WTC11 (cell line): ENCODE measurements around the gene HECW1.
"Not testable (repeated sequence)": the region's sequence is repeated elsewhere in the genome, so short reads cannot be mapped to it uniquely, and the experiment has no call there.

Experiments used
- ATF1 ChIP-seq: sonication (generic); formaldehyde crosslinking; IDR thresholded peaks from 2 replicates; pipeline ENCODE4 v1.8.1; 2023; ENCODE audit warnings: mild to moderate bottlenecking, moderate library complexity, missing genetic modification reagents
- ATF2 ChIP-seq: sonication (generic); formaldehyde crosslinking; IDR thresholded peaks from 2 replicates; pipeline ENCODE4 v1.8.1; 2022; ENCODE audit warnings: low read depth, missing genetic modification reagents, borderline replicate concordance
- CREB1 ChIP-seq: sonication (generic); formaldehyde crosslinking; IDR thresholded peaks from 2 replicates; pipeline ENCODE4 v1.8.0; 2023; ENCODE audit warnings: mild to moderate bottlenecking, missing genetic modification reagents
- CTCF ChIP-seq: fragments of 200-600 bp; IDR thresholded peaks from 2 replicates; pipeline ENCODE4 v1.8.0; 2022; ENCODE audit warnings: antibody characterized with exemption
- E2F5 ChIP-seq: sonication (generic); formaldehyde crosslinking; IDR thresholded peaks from 2 replicates; pipeline ENCODE4 v1.8.1; 2022; ENCODE audit warnings: mild to moderate bottlenecking, moderate library complexity, missing genetic modification reagents
- FOXK1 ChIP-seq: sonication (generic); formaldehyde crosslinking; IDR thresholded peaks from 2 replicates; pipeline ENCODE4 v1.8.0; 2022; ENCODE audit warnings: mild to moderate bottlenecking, moderate library complexity, missing genetic modification reagents
- MAX ChIP-seq: sonication (generic); formaldehyde crosslinking; IDR thresholded peaks from 2 replicates; pipeline ENCODE4 v1.8.0; 2022; ENCODE audit warnings: mild to moderate bottlenecking, missing genetic modification reagents
- NFE2L1 ChIP-seq: sonication (generic); formaldehyde crosslinking; IDR thresholded peaks from 2 replicates; pipeline ENCODE4 v1.8.1; 2023; ENCODE audit warnings: missing genetic modification reagents
- RELA ChIP-seq: sonication (generic); formaldehyde crosslinking; IDR thresholded peaks from 2 replicates; pipeline ENCODE4 v1.8.1; 2022; ENCODE audit warnings: missing genetic modification reagents, mild to moderate bottlenecking, borderline replicate concordance
- TCF7 ChIP-seq: sonication (generic); formaldehyde crosslinking; IDR thresholded peaks from 2 replicates; pipeline ENCODE4 v1.8.0; 2022; ENCODE audit warnings: mild to moderate bottlenecking, low read depth, missing genetic modification reagents, moderate library complexity
- TEAD1 ChIP-seq: sonication (generic); formaldehyde crosslinking; IDR thresholded peaks from 2 replicates; pipeline ENCODE4 v1.8.0; 2022; ENCODE audit warnings: mild to moderate bottlenecking, missing genetic modification reagents
- TEAD4 ChIP-seq: sonication (generic); formaldehyde crosslinking; IDR thresholded peaks from 2 replicates; pipeline ENCODE4 v1.8.0; 2022; ENCODE audit warnings: mild to moderate bottlenecking, missing genetic modification reagents
- ZNF416 ChIP-seq: fragments of 250-450 bp; sonication (Bioruptor Pico); IDR thresholded peaks from 2 replicates; pipeline ENCODE4 v1.9.0; 2021; ENCODE audit warnings: mild to moderate bottlenecking, inconsistent platforms
- TF ChIP-seq, protein P1 (sequence below): sonication (generic); formaldehyde crosslinking; IDR thresholded peaks from 2 replicates; pipeline ENCODE4 v1.8.1; 2023; ENCODE audit warnings: mild to moderate bottlenecking, missing genetic modification reagents

DNA sequence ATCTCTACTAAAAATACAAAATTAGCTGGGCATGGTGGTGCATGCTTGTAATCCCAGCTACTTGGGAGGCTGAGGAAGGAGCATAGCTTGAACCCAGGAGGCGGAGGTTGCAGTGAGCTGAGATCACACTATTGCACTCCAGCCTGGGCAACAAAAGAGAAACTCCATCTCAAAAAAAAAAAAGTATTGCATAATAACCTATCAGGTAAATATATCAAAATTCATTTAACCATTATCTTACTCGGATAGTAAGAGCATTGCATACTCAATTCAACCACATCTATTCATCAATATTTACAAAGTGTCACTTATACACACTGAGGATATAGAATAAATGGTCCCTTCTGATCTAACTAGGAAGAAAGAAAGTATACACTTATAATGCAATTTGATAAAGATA is 461.4 kb downstream of the HECW1 start:
- TF ChIP-seq CREB1; CTCF; TEAD4 (CRISPR knock-in tag); E2F5; ATF2 (CRISPR knock-in tag); FOXK1 (CRISPR knock-in tag); NFE2L1 (CRISPR knock-in tag); ZNF416; TEAD1; ATF1 (CRISPR knock-in tag); MAX (CRISPR knock-in tag); RELA; TCF7 (CRISPR knock-in tag): not testable (repeated sequence)
- TF ChIP-seq, protein P1, sequence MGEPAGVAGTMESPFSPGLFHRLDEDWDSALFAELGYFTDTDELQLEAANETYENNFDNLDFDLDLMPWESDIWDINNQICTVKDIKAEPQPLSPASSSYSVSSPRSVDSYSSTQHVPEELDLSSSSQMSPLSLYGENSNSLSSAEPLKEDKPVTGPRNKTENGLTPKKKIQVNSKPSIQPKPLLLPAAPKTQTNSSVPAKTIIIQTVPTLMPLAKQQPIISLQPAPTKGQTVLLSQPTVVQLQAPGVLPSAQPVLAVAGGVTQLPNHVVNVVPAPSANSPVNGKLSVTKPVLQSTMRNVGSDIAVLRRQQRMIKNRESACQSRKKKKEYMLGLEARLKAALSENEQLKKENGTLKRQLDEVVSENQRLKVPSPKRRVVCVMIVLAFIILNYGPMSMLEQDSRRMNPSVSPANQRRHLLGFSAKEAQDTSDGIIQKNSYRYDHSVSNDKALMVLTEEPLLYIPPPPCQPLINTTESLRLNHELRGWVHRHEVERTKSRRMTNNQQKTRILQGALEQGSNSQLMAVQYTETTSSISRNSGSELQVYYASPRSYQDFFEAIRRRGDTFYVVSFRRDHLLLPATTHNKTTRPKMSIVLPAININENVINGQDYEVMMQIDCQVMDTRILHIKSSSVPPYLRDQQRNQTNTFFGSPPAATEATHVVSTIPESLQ (CRISPR knock-in tag): not testable (repeated sequence)
